Endothelial cell of umbilical vein (primary cell): ENCODE data around the gene KAZN. TPM values are rescaled to one million over a fixed set of nuclear protein-coding genes. Genes with fewer than 3 reads are reported as not detected.

Experiments
- BruUV-seq: library from RNA; stranded (reverse); fragments of 400-500 nt; replicated peaks from 2 replicates; lab custom pipeline; 2021; lab: Mats Ljungman, UMichigan
- CTCF ChIA-PET: fragments of 300-600, 350-600 bp; sonication (Branson Sonifier 250); formaldehyde crosslinking; loops from one replicate; lab custom pipeline; 2021; ENCODE audit warnings: antibody characterized with exemption, inconsistent platforms; lab: Charles Lee
- POLR2A ChIA-PET: fragments of 300-600, 350-600 bp; sonication (Branson Sonifier 250); formaldehyde crosslinking; loops from one replicate; lab custom pipeline; 2021; ENCODE audit warnings: antibody characterized with exemption, inconsistent platforms; lab: Charles Lee
- DNase-seq: peaks from one replicate; pipeline ENCODE4 v3.0.0-alpha.2; 2011; ENCODE audit warnings: low read depth, low spot score
- FAIRE-seq: peaks from 2 replicates; lab custom pipeline; 2011; peaks lifted over from hg19 to GRCh38; lab: Jason Lieb, UNC
- H2AFZ ChIP-seq: 2 replicates; pipeline ENCODE4 v1.6.0; 2012; ENCODE audit warnings: low read depth, low read length, control low read depth, inconsistent platforms
- H3K27ac ChIP-seq: 2 replicates; pipeline ENCODE4 v1.5.1; 2011; ENCODE audit warnings: low read depth, mild to moderate bottlenecking, control low read depth, low read length, moderate library complexity; ENCODE audit not compliant: insufficient read depth
- H3K27me3 ChIP-seq, 2 experiments: 2 replicates each; pipeline versions ENCODE4 v1.6.0 to v1.6.1; 2011; ENCODE audit warnings: low read length in 2 of 2, mixed read lengths in 1 of 2; ENCODE audit not compliant: control insufficient read depth in 2 of 2, insufficient read depth in 2 of 2
- H3K36me3 ChIP-seq, 2 experiments: 2 replicates in 1 of 2; 3 replicates in 1 of 2; pipeline ENCODE4 v1.5.1; 2011; ENCODE audit warnings: low read length in 2 of 2, mild to moderate bottlenecking in 1 of 2, moderate library complexity in 1 of 2; ENCODE audit not compliant: control insufficient read depth in 2 of 2, insufficient read depth in 2 of 2; ENCODE audit errors: extremely low read depth in 1 of 2
- H3K4me1 ChIP-seq: 3 replicates; pipeline ENCODE4 v1.5.1; 2011; ENCODE audit warnings: mild to moderate bottlenecking, low read length; ENCODE audit not compliant: control insufficient read depth, insufficient read depth; ENCODE audit errors: extremely low read depth
- H3K4me2 ChIP-seq: 2 replicates; pipeline ENCODE4 v1.6.1; 2011; ENCODE audit warnings: low read length, control low read depth, mixed read lengths; ENCODE audit not compliant: insufficient read depth
- H3K4me3 ChIP-seq, 3 experiments: fragments of 200-600 bp in 1 of 3; sonication (generic), shearing (Covaris generic) in 1 of 3; replicated peaks in 1 of 3; 2 replicates each; pipeline ENCODE4 v1.5.1; 2011 to 2016; ENCODE audit warnings: control low read depth in 3 of 3, low read length in 3 of 3, mild to moderate bottlenecking in 2 of 3, inconsistent platforms in 1 of 3, low read depth in 1 of 3, moderate library complexity in 1 of 3; ENCODE audit not compliant: insufficient read depth in 1 of 3
- H3K79me2 ChIP-seq: 2 replicates; pipeline ENCODE4 v1.6.0; 2012; ENCODE audit warnings: low read length, inconsistent platforms; ENCODE audit not compliant: control insufficient read depth, insufficient read depth
- H3K9ac ChIP-seq: replicated peaks from 2 replicates; pipeline ENCODE3; 2011; ENCODE audit warnings: low read length, control low read depth; ENCODE audit not compliant: insufficient read depth; ENCODE audit errors: extremely low read depth
- H3K9me1 ChIP-seq: replicated peaks from 3 replicates; pipeline ENCODE4 v1.6.0; 2011; ENCODE audit warnings: mild to moderate bottlenecking, low read length; ENCODE audit not compliant: control insufficient read depth, insufficient read depth; ENCODE audit errors: extremely low read depth
- H3K9me3 ChIP-seq: replicated peaks from 2 replicates; pipeline ENCODE4 v1.5.1; 2012; ENCODE audit warnings: low read length, inconsistent platforms; ENCODE audit not compliant: control insufficient read depth, insufficient read depth
- H4K20me1 ChIP-seq: replicated peaks from 2 replicates; pipeline ENCODE3; 2011; ENCODE audit warnings: mild to moderate bottlenecking, low read length; ENCODE audit not compliant: control insufficient read depth, insufficient read depth; ENCODE audit errors: extremely low read depth
- EZH2 ChIP-seq: IDR thresholded peaks from 2 replicates; pipeline ENCODE4 v1.6.1; 2012; ENCODE audit warnings: borderline replicate concordance, low read depth, mild to moderate bottlenecking, moderate library complexity, low read length, inconsistent platforms; ENCODE audit not compliant: severe bottlenecking
- FOS ChIP-seq: IDR thresholded peaks from 2 replicates; pipeline ENCODE4 v1.6.1; 2011; ENCODE audit warnings: mild to moderate bottlenecking, low read length, moderate library complexity, borderline replicate concordance; ENCODE audit not compliant: insufficient read depth
- JUN ChIP-seq: IDR thresholded peaks from 2 replicates; pipeline ENCODE4 v1.6.1; 2011; ENCODE audit warnings: borderline replicate concordance, low read depth; ENCODE audit not compliant: insufficient read length, insufficient read depth
- MYC ChIP-seq: IDR thresholded peaks from one replicate; pipeline ENCODE4 v1.6.1; 2011; ENCODE audit warnings: mild to moderate bottlenecking, low read depth, low read length
- POLR2AphosphoS5 ChIP-seq: IDR thresholded peaks from 2 replicates; pipeline ENCODE4 v1.6.1; 2012; ENCODE audit warnings: low read depth, mild to moderate bottlenecking, control low read depth, low read length, moderate library complexity; ENCODE audit not compliant: insufficient read depth
- dilution Hi-C: fragments of 300-500 bp; cut with MboI; formaldehyde crosslinking; loops from one replicate; pipeline ENCODE4 v1.15.0; 2019; ENCODE audit warnings: low sequenced_read_pairs; ENCODE audit not compliant: extremely low pct_ligation_motif_present
- intact Hi-C: fragments of 100-400 bp; cut with micrococcal nuclease; formaldehyde crosslinking; loops from one replicate; pipeline ENCODE4 v1.10.0; 2022
- polyA plus RNA-seq, 4 experiments: library from polyadenylated mRNA; depleted of rRNA in 3 of 4; stranded (reverse) in 3 of 4; unstranded in 1 of 4; fragments of >200 nt; gene quantifications; 2 replicates each; pipeline versions ENCODE4 v1.2.1 to v1.2.3, GENCODE V29; 2011 to 2012; ENCODE audit warnings: missing spikeins in 1 of 4
- total RNA-seq: library from RNA; stranded (reverse); gene quantifications from 2 replicates; pipeline ENCODE4 v1.2.3, GENCODE V29; 2021
- TF ChIP-seq, protein P1 (sequence below), 2 donors: IDR thresholded peaks; 1 replicate in 1 of 2; 2 replicates in 1 of 2; pipeline ENCODE4 v1.5.1; 2011; ENCODE audit warnings: low read length in 2 of 2, mild to moderate bottlenecking in 2 of 2, moderate library complexity in 2 of 2, control low read depth in 1 of 2, inconsistent platforms in 1 of 2, low read depth in 1 of 2; ENCODE audit not compliant: insufficient read depth in 1 of 2; ENCODE audit errors: extremely low read depth in 1 of 2
- TF ChIP-seq, protein P2 (sequence below): IDR thresholded peaks from 2 replicates; pipeline ENCODE4 v1.6.1; 2011; ENCODE audit not compliant: insufficient read depth, insufficient read length

The KAZN gene
- total and polyA plus RNA-seq, 2 donors (not counting 3 experiments of a cell fraction or from before 2014, with no cell fraction given), result 1.6 to 5.8 TPM

DNA sequence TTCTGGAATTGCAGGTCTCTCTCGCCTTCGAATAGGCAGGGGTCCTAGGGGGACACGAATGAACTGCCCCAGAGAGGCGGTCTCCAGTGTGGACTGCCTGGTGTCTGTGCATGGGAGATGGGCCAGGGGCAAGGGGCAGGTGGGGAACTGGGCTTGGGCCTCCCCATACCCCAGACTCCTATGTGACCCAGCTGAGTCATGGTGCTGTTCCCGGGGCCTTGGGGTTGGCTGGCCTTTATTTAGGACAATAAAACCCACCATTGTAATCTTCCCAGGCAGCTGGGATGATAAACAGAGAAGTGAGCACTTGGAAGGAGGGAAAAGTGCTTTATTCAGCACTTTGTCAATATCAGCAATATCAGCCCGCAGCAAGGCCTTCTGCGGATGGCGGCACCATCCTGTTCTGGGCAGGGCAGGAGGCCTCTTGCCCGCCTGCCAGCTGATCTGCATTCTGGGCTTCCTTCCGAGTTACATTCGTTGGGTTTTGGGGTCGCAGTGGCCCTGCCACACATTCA, 346.0 kb downstream of the KAZN start:
- ChIA-PET CTCF (no interaction called here), POLR2A (interaction anchor here (0.5 kb wide), 1 partner anchor 12 kb away, joined by 3 read pairs; no protein-coding TSS in a partner anchor)
- no peak overlapping the region for H3K4me2 ChIP-seq
- H3K9ac ChIP-seq, result no peak overlapping the region
- no peaks in the 10 kb centered on the region for H3K36me3 ChIP-seq
- dilution Hi-C loops (no loop called here), intact Hi-C loops (no loop called here)
- no peak overlapping the region for H3K27ac ChIP-seq
- H2AFZ ChIP-seq, result no peak overlapping the region
- FAIRE-seq, result no peak
- no peaks in the 10 kb centered on the region for H3K9me3 ChIP-seq
- no peak overlapping the region for H3K4me3 ChIP-seq
- H4K20me1 ChIP-seq, result no peaks in the 10 kb centered on the region
- TF ChIP-seq, protein P1, sequence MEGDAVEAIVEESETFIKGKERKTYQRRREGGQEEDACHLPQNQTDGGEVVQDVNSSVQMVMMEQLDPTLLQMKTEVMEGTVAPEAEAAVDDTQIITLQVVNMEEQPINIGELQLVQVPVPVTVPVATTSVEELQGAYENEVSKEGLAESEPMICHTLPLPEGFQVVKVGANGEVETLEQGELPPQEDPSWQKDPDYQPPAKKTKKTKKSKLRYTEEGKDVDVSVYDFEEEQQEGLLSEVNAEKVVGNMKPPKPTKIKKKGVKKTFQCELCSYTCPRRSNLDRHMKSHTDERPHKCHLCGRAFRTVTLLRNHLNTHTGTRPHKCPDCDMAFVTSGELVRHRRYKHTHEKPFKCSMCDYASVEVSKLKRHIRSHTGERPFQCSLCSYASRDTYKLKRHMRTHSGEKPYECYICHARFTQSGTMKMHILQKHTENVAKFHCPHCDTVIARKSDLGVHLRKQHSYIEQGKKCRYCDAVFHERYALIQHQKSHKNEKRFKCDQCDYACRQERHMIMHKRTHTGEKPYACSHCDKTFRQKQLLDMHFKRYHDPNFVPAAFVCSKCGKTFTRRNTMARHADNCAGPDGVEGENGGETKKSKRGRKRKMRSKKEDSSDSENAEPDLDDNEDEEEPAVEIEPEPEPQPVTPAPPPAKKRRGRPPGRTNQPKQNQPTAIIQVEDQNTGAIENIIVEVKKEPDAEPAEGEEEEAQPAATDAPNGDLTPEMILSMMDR (IDR thresholded peaks at IDR 0.05; ENCODE audit: extremely low read depth in 1 of 2, insufficient read depth in 1 of 2, low read depth in 1 of 2, low read length in 2 of 2), result no peak
- TF ChIP-seq, protein P2, sequence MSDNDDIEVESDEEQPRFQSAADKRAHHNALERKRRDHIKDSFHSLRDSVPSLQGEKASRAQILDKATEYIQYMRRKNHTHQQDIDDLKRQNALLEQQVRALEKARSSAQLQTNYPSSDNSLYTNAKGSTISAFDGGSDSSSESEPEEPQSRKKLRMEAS, result no peak
- TF ChIP-seq MYC (no peak), POLR2AphosphoS5 (no peak), FOS (no peak), EZH2 (no peak), JUN (no peak)
- H3K79me2 ChIP-seq, result no peaks in the 10 kb centered on the region
- peaks cover 8% of the 10 kb centered on the region for H3K4me1 ChIP-seq
- DNase-seq, result no peak
- no peaks in the 10 kb centered on the region for H3K27me3 ChIP-seq
- no peaks in the 10 kb centered on the region for H3K9me1 ChIP-seq
- no TSS peak for BruUV-seq
